AG10803 (cell line): ENCODE data around the gene HS3ST2.

Experiments used
- DNase-seq: peaks from one replicate; pipeline ENCODE4 v3.0.0; 2010; ENCODE audit warnings: low read depth
- H3K4me3 ChIP-seq: 2 replicates; pipeline ENCODE4 v1.5.1; 2011; ENCODE audit warnings: mild to moderate bottlenecking, low read length, control low read depth
- CTCF ChIP-seq: conservative IDR thresholded peaks from 2 replicates; pipeline ENCODE4 v1.5.1; 2011; ENCODE audit warnings: mild to moderate bottlenecking, low read length, control low read depth, inconsistent platforms

The HS3ST2 gene

GRCh38 chr16:22788193-22788530 is 25.8 kb upstream of the HS3ST2 start:
- TF ChIP-seq CTCF, result no peak
- no peak overlapping the region for H3K4me3 ChIP-seq
- no peak for DNase-seq

- no peak for TF ChIP-seq CTCF
- H3K4me3 ChIP-seq, result no peak overlapping the region
- no peak for DNase-seq
Observed at GRCh38 chr16:22789281-22789945, 24.5 kb upstream of the HS3ST2 start.

- TF ChIP-seq CTCF, result no peak
- no peak for DNase-seq
- H3K4me3 ChIP-seq, result no peak overlapping the region
Observed at GRCh38 chr16:22797551-22797950, 16.4 kb upstream of the HS3ST2 start.

GRCh38 chr16:22799113-22799512 is 14.8 kb upstream of the HS3ST2 start:
- no peak for DNase-seq
- H3K4me3 ChIP-seq, result no peak overlapping the region
- TF ChIP-seq CTCF, result no peak

GRCh38 chr16:22804893-22805292 is 9.1 kb upstream of the HS3ST2 start:
- DNase-seq, result no peak
- no peak for TF ChIP-seq CTCF

GRCh38 chr16:22805326-22805725 is 8.6 kb upstream of the HS3ST2 start:
- no peak for TF ChIP-seq CTCF

More at GRCh38 chr16:22804893-22805292, 9.1 kb upstream of the HS3ST2 start:
- H3K4me3 ChIP-seq, result no peak overlapping the region

GRCh38 chr16:22806811-22807210 is 7.2 kb upstream of the HS3ST2 start:
- DNase-seq, result no peak

More at GRCh38 chr16:22805326-22805725, 8.6 kb upstream of the HS3ST2 start:
- no peak overlapping the region for H3K4me3 ChIP-seq
- DNase-seq, result no peak

More at GRCh38 chr16:22806811-22807210, 7.2 kb upstream of the HS3ST2 start:
- TF ChIP-seq CTCF, result no peak
- H3K4me3 ChIP-seq, result no peak overlapping the region
